GM21360 (cell line): ENCODE data around the gene CCL21.
"Not testable (repeated sequence)": the region's sequence is repeated elsewhere in the genome, so short reads cannot be mapped to it uniquely, and the experiment has no call there.

Source experiments
- ATAC-seq: cut with Tn5 transposase; IDR thresholded peaks from one replicate; pipeline ENCODE4 v1.9.1; 2021; ENCODE audit warnings: mild to moderate bottlenecking, moderate library complexity; ENCODE audit not compliant: unreplicated experiment

Gene CCL21

GRCh38 chr9:34710023-34710422 is at the start of gene CCL21:
Gene CCL21 (minus strand): TSS chr9:34710136. CDS start chr9:34710066, 70 bp downstream.
- no peak for ATAC-seq

- ATAC-seq: no peak
Observed at GRCh38 chr9:34759432-34760134, 49.6 kb upstream of the CCL21 start.

DNA sequence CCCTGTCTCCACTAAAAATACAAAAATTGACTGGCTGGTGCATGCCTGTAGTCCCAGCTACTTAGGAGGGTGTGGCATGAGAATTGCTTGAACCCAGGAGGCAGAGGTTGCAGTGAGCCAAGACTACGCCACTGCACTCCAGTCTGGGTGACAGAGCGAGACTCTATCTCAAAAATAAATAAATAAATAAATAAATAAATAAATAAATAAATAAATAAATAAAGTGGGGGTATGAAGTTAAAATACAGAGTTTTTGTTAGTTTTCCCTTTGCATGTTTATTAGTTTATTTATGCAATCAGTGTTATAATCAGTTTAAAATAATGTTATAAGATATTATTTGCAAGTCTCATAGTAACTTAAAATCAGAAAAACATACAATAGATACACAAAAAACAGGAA is 40.4 kb upstream of the CCL21 start:
- not testable (repeated sequence) for ATAC-seq

DNA sequence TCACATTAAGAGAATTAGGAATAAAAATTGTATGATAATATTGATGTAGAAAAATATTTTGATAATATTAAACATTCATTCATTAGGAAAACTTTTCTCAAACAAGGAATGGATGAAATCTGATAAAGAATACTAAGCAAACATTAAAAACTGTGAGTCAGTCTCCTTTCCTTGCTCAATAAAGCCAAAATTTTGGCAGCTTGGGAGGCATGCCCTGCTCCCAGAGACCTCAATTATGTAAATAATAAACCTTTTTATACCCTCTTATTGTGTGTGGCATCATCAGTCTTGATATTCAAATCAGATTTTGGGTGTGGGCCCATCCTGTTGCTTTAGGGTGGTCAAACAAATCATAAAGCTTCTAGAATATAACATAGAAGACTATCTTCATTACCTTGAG is 36.6 kb upstream of the CCL21 start:
- no peak for ATAC-seq

- no peak for ATAC-seq
Observed at GRCh38 chr9:34744295-34745221, 34.6 kb upstream of the CCL21 start.

DNA sequence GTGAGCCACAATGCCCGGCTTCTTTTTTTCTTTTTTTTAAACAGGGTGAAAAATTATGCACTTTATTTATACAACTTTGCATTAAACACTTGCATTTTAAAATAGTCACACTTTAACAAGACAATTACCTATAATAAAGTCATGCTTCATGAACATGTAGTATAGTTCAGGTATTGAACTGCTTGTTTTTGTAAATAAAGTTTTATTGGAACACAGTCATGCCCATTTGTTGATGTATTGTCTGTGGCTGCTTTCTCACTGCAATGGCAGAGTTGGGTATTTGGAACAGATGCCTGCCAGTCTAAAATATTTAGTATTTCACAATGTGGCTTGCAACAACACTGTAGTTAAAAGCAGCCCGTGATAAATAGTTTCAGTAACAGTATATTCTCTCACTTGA is 32.8 kb upstream of the CCL21 start:
- ATAC-seq: no peak

DNA sequence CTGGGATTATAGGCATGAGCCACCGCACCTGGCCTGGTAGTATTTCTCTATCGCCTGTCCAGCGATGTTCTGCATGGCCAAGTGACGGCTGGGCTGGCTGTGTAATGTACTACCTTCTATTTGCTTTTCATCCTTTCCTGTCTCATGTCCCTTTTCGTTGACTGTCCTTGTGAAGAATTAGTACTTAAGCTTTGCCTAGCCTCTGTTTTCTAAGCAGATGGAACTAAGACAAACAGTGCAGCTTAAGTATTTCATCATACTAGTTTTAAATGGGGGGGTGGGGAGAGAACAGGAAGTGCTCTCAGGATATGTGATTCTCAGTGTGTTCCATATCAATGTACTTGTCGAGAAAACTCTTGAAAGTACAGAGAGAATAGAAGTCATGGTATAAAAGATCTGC is 31.7 kb upstream of the CCL21 start:
- no peak for ATAC-seq

GRCh38 chr9:34740176-34740575 is 30.2 kb upstream of the CCL21 start:
- ATAC-seq: not testable (repeated sequence)

DNA sequence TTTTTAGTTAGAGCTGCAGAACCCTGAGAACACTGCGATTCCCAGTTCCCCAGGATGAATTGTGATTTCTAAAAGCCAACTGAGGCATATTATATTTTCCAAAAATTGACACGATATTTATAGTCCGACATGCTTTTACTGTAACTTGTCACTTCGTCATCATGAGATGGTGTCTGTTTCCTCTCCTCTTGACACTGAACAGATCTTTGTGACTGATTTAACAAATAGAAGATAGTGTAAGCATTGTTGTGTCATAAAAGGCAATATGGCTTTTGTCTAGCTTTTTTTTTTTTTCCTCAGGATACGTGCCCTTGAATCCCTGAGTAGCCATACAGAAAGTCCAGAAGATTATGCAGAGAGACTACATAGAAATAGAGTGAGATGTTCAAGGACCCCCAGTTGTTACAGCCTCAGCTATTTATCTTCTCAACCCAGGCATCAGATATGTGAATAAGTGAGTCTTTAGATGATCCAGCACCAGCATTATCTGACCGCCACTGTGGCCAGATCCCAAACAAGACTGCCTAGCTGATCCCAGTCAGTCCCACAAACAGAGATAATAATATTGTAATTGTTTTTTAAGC is 27.8 kb upstream of the CCL21 start:
- ATAC-seq: no peak

- no peak for ATAC-seq
Observed at GRCh38 chr9:34734720-34735119, 24.8 kb upstream of the CCL21 start.

- no peak for ATAC-seq
Observed at GRCh38 chr9:34732886-34733285, 22.9 kb upstream of the CCL21 start.

- no peak for ATAC-seq
Observed at GRCh38 chr9:34732478-34732877, 22.5 kb upstream of the CCL21 start.

GRCh38 chr9:34723141-34723540 is 13.2 kb upstream of the CCL21 start:
- no peak for ATAC-seq

GRCh38 chr9:34719769-34720025 is 9.8 kb upstream of the CCL21 start:
- ATAC-seq: not testable (repeated sequence)

DNA sequence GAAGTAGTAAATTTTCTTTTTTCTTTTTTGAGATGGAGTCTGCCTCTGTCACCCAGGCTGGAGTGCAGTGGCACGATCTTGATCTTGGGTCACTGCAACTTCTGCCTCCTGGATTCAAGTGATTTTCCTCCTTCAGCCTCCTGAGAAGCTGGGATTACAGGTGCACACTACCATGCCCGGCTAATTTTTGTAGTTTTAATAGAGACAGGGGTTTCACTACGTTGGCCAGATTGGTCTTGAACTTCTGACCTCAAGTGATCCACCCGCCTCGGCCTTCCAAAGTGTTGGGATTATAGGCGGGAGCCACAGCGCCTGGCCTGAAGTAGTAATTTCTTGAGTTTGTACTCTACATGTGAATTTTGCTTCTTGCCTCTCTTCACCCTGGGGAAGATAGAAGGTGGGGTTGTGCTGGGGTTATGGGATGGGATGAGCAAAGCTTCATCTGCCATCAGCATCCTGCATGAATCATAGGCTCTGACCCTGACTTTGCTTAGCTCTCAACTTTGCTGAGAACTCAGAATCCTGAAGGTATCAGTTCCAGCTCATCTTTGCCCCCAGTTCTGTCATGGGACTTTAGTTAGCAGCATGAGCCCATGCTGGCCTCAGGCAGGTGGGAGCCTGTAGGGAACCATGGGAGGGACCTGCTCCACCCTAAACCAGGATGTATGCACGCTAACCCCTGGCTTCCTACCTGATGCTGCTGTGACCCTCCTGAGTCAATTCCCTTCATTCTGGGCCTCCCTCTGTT is 9.3 kb upstream of the CCL21 start:
- no peak for ATAC-seq

DNA sequence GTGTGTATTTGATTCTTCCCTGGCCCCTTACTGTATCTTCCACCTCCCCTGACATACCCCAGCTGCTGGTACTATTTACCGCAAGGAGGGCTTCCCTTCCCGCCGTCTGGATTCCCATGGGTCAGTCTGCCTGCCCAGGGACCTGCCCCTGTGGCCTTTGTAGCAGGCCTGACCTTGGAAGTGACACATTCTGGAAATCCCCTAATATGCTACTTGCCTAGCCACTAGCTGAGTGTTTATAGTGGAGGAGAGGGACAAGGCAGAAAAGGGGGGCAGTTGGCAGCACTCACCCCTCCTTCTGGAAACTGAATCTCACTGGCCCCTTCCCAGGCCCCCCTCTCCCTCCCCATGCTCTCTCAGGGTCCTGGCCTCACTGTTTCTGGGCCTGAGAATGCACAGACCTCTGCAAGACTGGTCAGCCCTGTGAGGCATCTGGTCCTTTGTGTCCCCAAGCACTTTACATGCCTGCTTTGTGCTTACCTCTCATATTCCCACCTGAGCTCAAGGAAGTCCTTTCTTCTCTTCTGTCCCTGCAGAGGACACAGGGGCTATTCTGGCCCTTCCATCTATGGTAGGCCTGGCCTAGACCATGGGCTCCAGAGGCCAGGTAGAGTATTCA is 8.2 kb upstream of the CCL21 start:
- no peak for ATAC-seq

DNA sequence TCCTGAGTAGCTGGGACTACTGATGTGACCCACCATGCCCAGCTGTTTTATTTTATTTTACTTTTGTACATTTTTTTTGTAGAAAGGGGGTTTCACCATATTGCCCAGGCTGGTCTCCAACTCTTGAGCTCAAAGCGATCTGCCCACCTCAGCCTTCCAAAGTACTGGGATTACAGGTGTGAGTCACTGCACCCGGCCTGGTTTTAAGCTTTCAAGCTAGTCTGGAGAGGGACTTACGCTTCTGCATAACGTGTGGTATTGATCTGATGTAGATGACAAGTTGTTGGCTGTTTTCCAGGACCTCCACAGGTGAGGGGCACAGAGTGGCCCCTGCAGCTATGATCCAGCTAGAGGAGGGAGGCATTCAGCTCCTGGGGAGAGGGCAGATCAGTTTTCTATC is 6.8 kb upstream of the CCL21 start:
- no peak for ATAC-seq

DNA sequence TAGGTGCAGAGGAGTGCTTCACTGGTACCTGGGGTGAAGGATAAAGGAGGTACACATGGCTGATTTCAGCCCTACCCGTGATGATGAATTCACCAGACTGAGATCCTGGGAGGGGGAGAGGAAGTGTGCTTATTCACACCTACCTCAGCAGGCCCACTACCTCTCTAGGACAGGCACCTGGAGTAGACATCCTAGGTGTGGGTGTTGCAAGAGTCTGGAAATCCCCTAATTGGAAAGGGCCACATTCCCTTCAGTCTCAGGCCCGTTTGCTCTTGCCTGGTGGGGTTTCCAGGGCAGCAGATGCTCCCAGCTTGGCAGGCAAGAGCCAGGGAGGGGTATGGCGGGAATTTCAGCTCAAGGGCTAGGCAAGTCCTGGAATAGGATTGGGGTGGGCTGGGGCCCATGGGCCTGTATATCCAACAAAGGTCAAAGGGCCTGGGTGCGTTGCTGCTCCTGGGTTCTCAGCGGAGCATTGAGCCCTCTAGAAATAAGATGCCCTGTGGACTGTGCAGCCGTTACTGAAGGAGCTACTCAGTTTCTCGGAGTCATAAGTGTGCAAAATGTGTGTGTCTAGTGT is 5.8 kb upstream of the CCL21 start:
- ATAC-seq: no peak

DNA sequence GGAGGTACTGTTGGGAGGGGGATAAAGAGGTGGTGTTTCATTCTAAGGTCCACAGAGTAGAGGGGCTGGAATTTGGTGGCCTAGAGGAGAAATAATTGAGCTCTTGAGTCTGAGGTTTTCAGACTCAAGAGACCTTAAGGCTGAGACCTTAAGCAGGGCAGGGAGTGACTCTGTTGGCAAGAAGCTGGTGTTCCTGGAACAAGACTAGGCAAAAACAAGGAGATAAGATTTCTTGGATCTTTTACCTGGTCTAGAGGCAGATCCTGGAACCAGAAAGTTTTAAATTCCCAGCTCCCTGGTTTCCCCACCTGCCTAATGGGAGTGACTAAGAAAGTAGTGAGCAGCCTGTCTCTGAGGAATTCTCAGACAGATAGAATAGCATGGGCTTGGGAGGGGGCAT is 4.1 kb upstream of the CCL21 start:
- ATAC-seq: no peak

DNA sequence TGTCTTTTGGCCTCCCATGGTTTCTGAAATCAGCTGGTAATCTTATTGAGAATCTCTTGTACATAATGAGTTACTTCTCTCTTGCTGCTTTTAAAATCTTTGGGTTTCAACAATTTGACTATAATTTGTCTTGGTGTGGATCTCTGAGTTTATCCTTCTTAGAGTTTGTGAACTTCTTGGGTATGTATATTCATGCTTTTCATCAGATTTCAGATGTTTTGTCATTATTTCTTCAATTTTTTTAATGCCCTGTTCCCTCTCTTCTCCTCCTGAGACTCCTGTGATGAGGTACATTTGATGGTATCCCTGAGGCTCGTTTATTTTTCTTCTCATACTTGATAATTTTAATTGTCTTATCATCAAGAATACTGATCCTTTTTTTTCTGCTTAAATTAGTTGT is 2.2 kb upstream of the CCL21 start:
- ATAC-seq: no peak
